SK-N-SH (cell line): ENCODE results near the gene SLC16A5. TPM values are rescaled to one million over a fixed set of nuclear protein-coding genes. Genes with fewer than 3 reads are reported as not detected.
A peak's percentile ranks its signal among the peaks of the same experiment; 100 is the strongest.

ENCODE experiments used
- CTCF ChIA-PET: fragments of 300-600, 350-600 bp; formaldehyde crosslinking; extraction: SDS; loops from one replicate; lab custom pipeline; 2021; lab: Yijun Ruan, JAX
- POLR2A ChIA-PET: fragments of 350-600 bp; sonication (Branson Sonifier 250); formaldehyde crosslinking; extraction: SDS; loops from one replicate; lab custom pipeline; 2020; ENCODE audit warnings: antibody characterized with exemption, inconsistent platforms; lab: Yijun Ruan, JAX
- DNase-seq: peaks from one replicate; pipeline ENCODE4 v3.0.0; 2012
- H2AFZ ChIP-seq: fragments of 200-600 bp; sonication (generic); 2 replicates; pipeline ENCODE4 v1.8.1; 2016; ENCODE audit warnings: antibody characterized with exemption, mild to moderate bottlenecking, low read depth
- H3F3A ChIP-seq: fragments of 200-600 bp; sonication (generic); replicated peaks from 2 replicates; pipeline ENCODE3; 2016; ENCODE audit warnings: antibody characterized with exemption, mild to moderate bottlenecking; ENCODE audit not compliant: insufficient read depth
- H3K27ac ChIP-seq, 2 experiments: fragments of 200-500 bp in 1 of 2; fragments of 200-600 bp in 1 of 2; sonication (Bioruptor generic) in 1 of 2; sonication (generic), shearing (Covaris generic) in 1 of 2; 2 replicates each; pipeline versions ENCODE4 v1.5.1 to v1.6.1; 2014 to 2016; ENCODE audit warnings: low read depth in 2 of 2, inconsistent platforms in 1 of 2, low read length in 1 of 2, mild to moderate bottlenecking in 1 of 2, mixed read lengths in 1 of 2
- H3K27me3 ChIP-seq: fragments of 200-600 bp; sonication (generic), shearing (Covaris generic); 2 replicates; pipeline ENCODE4 v1.6.1; 2016; ENCODE audit warnings: mixed run types; ENCODE audit not compliant: insufficient read depth
- H3K36me3 ChIP-seq, 2 experiments: fragments of 200-500 bp in 1 of 2; fragments of 200-600 bp in 1 of 2; sonication (Bioruptor generic) in 1 of 2; sonication (generic) in 1 of 2; replicated peaks in 1 of 2; 2 replicates each; pipeline versions ENCODE3 to v1.5.1; 2014 to 2016; ENCODE audit warnings: low read length in 1 of 2, mild to moderate bottlenecking in 1 of 2; ENCODE audit not compliant: insufficient read depth in 2 of 2, control insufficient read depth in 1 of 2
- H3K4me1 ChIP-seq, 2 experiments: fragments of 200-500 bp in 1 of 2; fragments of 200-600 bp in 1 of 2; sonication (Bioruptor generic) in 1 of 2; sonication (generic), shearing (Covaris generic) in 1 of 2; 2 replicates each; pipeline versions ENCODE4 v1.5.1 to v1.6.1; 2014 to 2016; ENCODE audit warnings: low read depth in 1 of 2, low read length in 1 of 2, mixed run types in 1 of 2; ENCODE audit not compliant: insufficient read depth in 2 of 2, control insufficient read depth in 1 of 2
- H3K4me2 ChIP-seq: fragments of 200-600 bp; sonication (generic), shearing (Covaris generic); 2 replicates; pipeline ENCODE4 v1.6.1; 2017; ENCODE audit warnings: mixed run types
- H3K4me3 ChIP-seq, 2 experiments: fragments of 200-500 bp in 1 of 2; fragments of 200-600 bp in 1 of 2; sonication (Bioruptor generic) in 1 of 2; sonication (generic), shearing (Covaris generic) in 1 of 2; 2 replicates each; pipeline versions ENCODE4 v1.5.1 to v1.8.1; 2014 to 2016; ENCODE audit warnings: low read depth in 2 of 2, inconsistent platforms in 1 of 2, low read length in 1 of 2, mild to moderate bottlenecking in 1 of 2, mixed read lengths in 1 of 2, moderate library complexity in 1 of 2
- H3K79me2 ChIP-seq: fragments of 200-600 bp; sonication (generic); 2 replicates; pipeline ENCODE4 v1.8.1; 2017; ENCODE audit warnings: mild to moderate bottlenecking; ENCODE audit not compliant: insufficient read depth
- H3K9ac ChIP-seq: fragments of 200-600 bp; sonication (generic); 2 replicates; pipeline ENCODE4 v1.6.1; 2017; ENCODE audit warnings: mixed run types
- H3K9me2 ChIP-seq: fragments of 200-600 bp; sonication (generic); 2 replicates; pipeline ENCODE4 v1.6.1; 2017; ENCODE audit warnings: mixed run types
- H3K9me3 ChIP-seq: fragments of 200-600 bp; sonication (generic); 2 replicates; pipeline ENCODE4 v1.6.1; 2017; ENCODE audit warnings: mixed run types, mild to moderate bottlenecking, moderate library complexity
- H4K20me1 ChIP-seq: fragments of 200-600 bp; sonication (generic); 2 replicates; pipeline ENCODE4 v1.6.1; 2017; ENCODE audit warnings: mild to moderate bottlenecking, mixed run types; ENCODE audit not compliant: insufficient read depth
- ELF1 ChIP-seq: IDR thresholded peaks from 2 replicates; pipeline ENCODE4 v1.4.0; 2012
- EP300 ChIP-seq, 2 experiments: IDR thresholded peaks; 2 replicates each; pipeline versions ENCODE4 v1.4.0 to v1.6.1; 2012; ENCODE audit warnings: borderline replicate concordance in 1 of 2, low read depth in 1 of 2, low read length in 1 of 2
- FOXM1 ChIP-seq: IDR thresholded peaks from 2 replicates; pipeline ENCODE4 v1.4.0; 2012; ENCODE audit warnings: low read depth, mild to moderate bottlenecking
- GABPA ChIP-seq: IDR thresholded peaks from 2 replicates; pipeline ENCODE4 v1.4.0; 2012; ENCODE audit warnings: low read depth, mild to moderate bottlenecking
- JUND ChIP-seq: IDR thresholded peaks from 2 replicates; pipeline ENCODE4 v1.4.0; 2012
- MEF2A ChIP-seq: IDR thresholded peaks from 2 replicates; pipeline ENCODE4 v1.4.0; 2012; ENCODE audit warnings: low read depth, borderline replicate concordance
- MXI1 ChIP-seq: IDR thresholded peaks from 2 replicates; pipeline ENCODE4 v1.6.1; 2012; ENCODE audit warnings: mild to moderate bottlenecking, low read depth, low read length, improper control_type of control experiment
- PBX3 ChIP-seq: IDR thresholded peaks from 2 replicates; pipeline ENCODE4; 2012
- REST ChIP-seq: IDR thresholded peaks from 2 replicates; pipeline ENCODE4 v1.6.1; 2012; ENCODE audit warnings: mild to moderate bottlenecking, low read depth, low read length, moderate library complexity
- TCF12 ChIP-seq: IDR thresholded peaks from 2 replicates; pipeline ENCODE4 v1.4.0; 2012
- TEAD4 ChIP-seq: IDR thresholded peaks from 2 replicates; pipeline ENCODE4 v1.4.0; 2012; ENCODE audit warnings: mild to moderate bottlenecking, borderline replicate concordance; ENCODE audit not compliant: insufficient read depth
- WGBS: methylation state at CpG from one replicate; pipeline ENCODE4 v1.1.6; 2017; ENCODE audit warnings: low lambda C conversion rate; 5-methylcytosine and 5-hydroxymethylcytosine counted together
- polyA plus RNA-seq, 3 experiments: library from polyadenylated mRNA; depleted of rRNA; stranded (reverse); fragments of >200 nt; gene quantifications; 2 replicates each; pipeline ENCODE4 v1.2.3, GENCODE V29; 2012

The SLC16A5 gene
- polyA plus RNA-seq, 1 of the 3 experiments (the other 2 are of a cell fraction) = 0.03 TPM

DNA sequence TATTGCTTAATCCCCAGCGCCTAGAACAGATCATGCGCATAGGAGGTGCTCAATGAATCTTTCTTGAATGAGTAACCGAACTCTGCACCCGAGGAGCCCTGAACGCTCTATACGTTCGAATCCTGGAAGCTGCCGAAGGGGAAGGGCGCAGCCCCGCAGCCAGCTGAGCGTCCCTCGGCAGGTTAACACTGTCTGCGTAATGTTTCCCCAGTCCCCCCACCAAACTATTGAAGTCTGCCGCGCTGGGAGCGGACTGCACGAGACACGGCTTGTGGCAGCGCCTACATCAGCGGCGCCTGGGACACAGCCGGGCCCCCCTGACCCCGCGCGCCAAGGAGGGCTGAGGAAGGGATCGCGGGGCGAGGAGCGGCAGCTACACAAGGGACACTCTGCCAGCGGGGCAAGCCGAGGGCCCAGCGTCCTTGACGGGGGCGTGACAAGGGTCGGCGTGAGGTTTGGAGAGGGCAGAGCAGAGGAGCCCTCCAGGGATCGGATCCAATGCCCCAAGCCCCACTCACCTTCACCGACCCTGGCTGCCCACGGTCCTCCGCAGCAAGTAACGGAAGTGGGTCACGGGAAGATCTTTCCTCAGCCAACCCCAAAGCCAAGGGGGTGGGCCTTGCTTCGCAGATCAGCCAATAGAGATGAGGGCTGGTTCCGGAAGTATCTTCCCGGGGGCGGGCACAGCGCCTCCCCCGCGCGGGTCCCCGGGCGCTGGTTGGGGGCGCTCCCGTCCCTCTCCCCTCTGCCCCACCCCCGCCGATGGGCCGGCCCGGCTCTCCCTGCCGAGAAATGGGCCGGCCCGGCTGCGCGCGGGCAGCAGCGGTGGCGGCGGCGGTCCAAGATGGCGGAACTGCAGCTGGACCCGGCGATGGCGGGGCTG, 41.1 kb upstream of the SLC16A5 start, which contains the start of the genes ATP5PD and KCTD2 (continued):
- no peak for TF ChIP-seq TCF12
- no peak for TF ChIP-seq MEF2A
- peak; percentile 84 for TF ChIP-seq ELF1
- no peak; a peak in 1 of 4 replicates for TF ChIP-seq EP300 (IDR thresholded peaks at IDR 0.05; ENCODE audit: borderline replicate concordance in 1 of 2, low read depth in 1 of 2, low read length in 1 of 2)
- TF ChIP-seq FOXM1 = no peak
- TF ChIP-seq MXI1 = peak; percentile 74
- TF ChIP-seq REST = no peak
- peak; percentile 95 for TF ChIP-seq GABPA
- TF ChIP-seq TEAD4 = no peak

- Histone ChIP-seq H3K36me3 (peaks cover 20 to 30% of the 10 kb centered on the region in 2 experiments), H3K27me3 (no peaks in the 10 kb centered on the region), H3K9me2 (no peaks in the 10 kb centered on the region), H2AFZ (no peak overlapping the region; the same call in 1 of the 2 replicates), H3K4me1 (peaks cover 7 to 15% of the 10 kb centered on the region in 2 experiments; a peak in 2 of 4 replicates), H4K20me1 (no peaks in the 10 kb centered on the region), H3K79me2 (peaks cover 81% of the 10 kb centered on the region), H3F3A (peaks cover 14% of the 10 kb centered on the region), H3K4me2 (peak overlapping the region; percentile 99)
- POLR2A ChIA-PET = interaction anchor here (0.6 to 2.2 kb wide), 7 partner anchors 12 to 86 kb away, joined by 3 to 6 read pairs (median 4); partner anchors contain the start of genes HID1 and MRPL58
- WGBS = 2% methylated on average over 12 of the region's 38 CpGs
- TF ChIP-seq JUND = no peak
- no peak for TF ChIP-seq PBX3
- peak; percentile 53; the same call in 1 of the 2 replicates for TF ChIP-seq MXI1
- TF ChIP-seq, all 33 proteins: peak for 1
- CTCF ChIA-PET = interaction anchor here (0.6 to 3.1 kb wide), 12 partner anchors 16 to 224 kb away, joined by 3 to 19 read pairs (median 4); partner anchors contain the start of genes FADS6, MIF4GD, NT5C and SLC16A5
- Histone ChIP-seq H3K9ac (peak overlapping the region; percentile 72), H3K9me3 (no peaks in the 10 kb centered on the region), H3K4me3 (peak overlapping the region; percentile 87 to 92), H3K27ac (peak overlapping the region in 1 of 2 experiments; percentile 76; a peak in 2 of 4 replicates)
- no peak for DNase-seq
These were observed 40.2 kb upstream of the SLC16A5 start for GRCh38 chr17:75047398-75048098.
